ENCODE results near the gene HES1.
"Not testable (repeated sequence)": the region's sequence is repeated elsewhere in the genome, so short reads cannot be mapped to it uniquely, and the experiment has no call there.

Gene HES1

GRCh38 chr3:194148383-194148782 lies 12.4 kb downstream of the HES1 start:
- no peak for TF ChIP-seq POLR2AphosphoS5 (IDR thresholded peaks at IDR 0.05; ENCODE audit: borderline replicate concordance, low read depth, low read length)
- no peak for TF ChIP-seq FOXP2 (optimal IDR thresholded peaks at IDR 0.05; ENCODE audit: control extremely low read depth, extremely low read length, insufficient read depth)
- TF ChIP-seq EZH2 (IDR thresholded peaks at IDR 0.05): no peak
- no peak overlapping the region for H3K4me3 ChIP-seq
- DNase-seq (ENCODE audit: low read depth, low spot score): no peak
- no peaks in the 10 kb centered on the region for H3K36me3 ChIP-seq (ENCODE audit: insufficient read depth, low read length)
- H3K9me3 ChIP-seq (ENCODE audit: low read depth, low read length): no peaks in the 10 kb centered on the region
- no peak overlapping the region for H3K27ac ChIP-seq
- no peak overlapping the region for H3K9ac ChIP-seq (ENCODE audit: insufficient read length)

GRCh38 chr3:194150252-194150934 lies 14.4 kb downstream of the HES1 start:
- no peak for DNase-seq (ENCODE audit: low read depth, low spot score)
- no peak overlapping the region for H3K9ac ChIP-seq (ENCODE audit: insufficient read length)

GRCh38 chr3:194150935-194151302 lies 15.0 kb downstream of the HES1 start:
- not testable (repeated sequence) for H3K4me3 ChIP-seq; DNase-seq (ENCODE audit: low read depth, low spot score); H3K9me3 ChIP-seq (ENCODE audit: low read depth, low read length); H3K9ac ChIP-seq (ENCODE audit: insufficient read length); H3K27ac ChIP-seq; H3K36me3 ChIP-seq (ENCODE audit: insufficient read depth, low read length)

More at GRCh38 chr3:194150252-194150934, 14.4 kb downstream of the HES1 start:
- H3K4me3 ChIP-seq: no peak overlapping the region
- H3K36me3 ChIP-seq (ENCODE audit: insufficient read depth, low read length): no peaks in the 10 kb centered on the region
- H3K9me3 ChIP-seq (ENCODE audit: low read depth, low read length): no peaks in the 10 kb centered on the region
- TF ChIP-seq POLR2AphosphoS5 (IDR thresholded peaks at IDR 0.05; ENCODE audit: borderline replicate concordance, low read depth, low read length): no peak
- TF ChIP-seq FOXP2 (optimal IDR thresholded peaks at IDR 0.05; ENCODE audit: control extremely low read depth, extremely low read length, insufficient read depth): no peak
- no peak for TF ChIP-seq EZH2 (IDR thresholded peaks at IDR 0.05)
- no peak overlapping the region for H3K27ac ChIP-seq

GRCh38 chr3:194154346-194154745 lies 18.4 kb downstream of the HES1 start:
- TF ChIP-seq POLR2AphosphoS5 (IDR thresholded peaks at IDR 0.05; ENCODE audit: borderline replicate concordance, low read depth, low read length) (no peak), FOXP2 (optimal IDR thresholded peaks at IDR 0.05; ENCODE audit: control extremely low read depth, extremely low read length, insufficient read depth) (no peak), EZH2 (IDR thresholded peaks at IDR 0.05) (no peak)

GRCh38 chr3:194156095-194156494 lies 20.1 kb downstream of the HES1 start:
- no peaks in the 10 kb centered on the region for H3K9me3 ChIP-seq (ENCODE audit: low read depth, low read length)
- H3K36me3 ChIP-seq (ENCODE audit: insufficient read depth, low read length): no peaks in the 10 kb centered on the region
- H3K9ac ChIP-seq (ENCODE audit: insufficient read length): no peak overlapping the region
- H3K4me3 ChIP-seq: no peak overlapping the region
- no peak overlapping the region for H3K27ac ChIP-seq
- DNase-seq (ENCODE audit: low read depth, low spot score): no peak
- TF ChIP-seq POLR2AphosphoS5 (IDR thresholded peaks at IDR 0.05; ENCODE audit: borderline replicate concordance, low read depth, low read length) (no peak), FOXP2 (optimal IDR thresholded peaks at IDR 0.05; ENCODE audit: control extremely low read depth, extremely low read length, insufficient read depth) (no peak), EZH2 (IDR thresholded peaks at IDR 0.05) (no peak)

More at GRCh38 chr3:194154346-194154745, 18.4 kb downstream of the HES1 start:
- Histone ChIP-seq H3K9me3 (ENCODE audit: low read depth, low read length) (no peaks in the 10 kb centered on the region), H3K36me3 (ENCODE audit: insufficient read depth, low read length) (no peaks in the 10 kb centered on the region), H3K27ac (no peak overlapping the region), H3K4me3 (no peak overlapping the region), H3K9ac (ENCODE audit: insufficient read length) (no peak overlapping the region)
- no peak for DNase-seq (ENCODE audit: low read depth, low spot score)

GRCh38 chr3:194158942-194159439 lies 23.0 kb downstream of the HES1 start:
- no peak for DNase-seq (ENCODE audit: low read depth, low spot score)
- H3K9me3 ChIP-seq (ENCODE audit: low read depth, low read length): no peaks in the 10 kb centered on the region
- H3K9ac ChIP-seq (ENCODE audit: insufficient read length): no peak overlapping the region
- no peak overlapping the region for H3K27ac ChIP-seq
- no peak overlapping the region for H3K4me3 ChIP-seq
- no peaks in the 10 kb centered on the region for H3K36me3 ChIP-seq (ENCODE audit: insufficient read depth, low read length)
- TF ChIP-seq EZH2 (IDR thresholded peaks at IDR 0.05) (no peak), POLR2AphosphoS5 (IDR thresholded peaks at IDR 0.05; ENCODE audit: borderline replicate concordance, low read depth, low read length) (no peak)

GRCh38 chr3:194160158-194160557 lies 24.2 kb downstream of the HES1 start:
- Histone ChIP-seq H3K4me3 (no peak overlapping the region), H3K9me3 (ENCODE audit: low read depth, low read length) (no peaks in the 10 kb centered on the region), H3K27ac (no peak overlapping the region)

GRCh38 chr3:194161131-194162045 lies 25.4 kb downstream of the HES1 start:
- H3K9me3 ChIP-seq (ENCODE audit: low read depth, low read length): no peaks in the 10 kb centered on the region
- peak overlapping the region; percentile 17 for H3K9ac ChIP-seq (ENCODE audit: insufficient read length)
- no peak for TF ChIP-seq FOXP2 (optimal IDR thresholded peaks at IDR 0.05; ENCODE audit: control extremely low read depth, extremely low read length, insufficient read depth)
- no peak for TF ChIP-seq EZH2 (IDR thresholded peaks at IDR 0.05)
- no peak for TF ChIP-seq POLR2AphosphoS5 (IDR thresholded peaks at IDR 0.05; ENCODE audit: borderline replicate concordance, low read depth, low read length)
- peak overlapping the region; percentile 37; the same call in 1 of the 2 replicates for H3K27ac ChIP-seq
- H3K36me3 ChIP-seq (ENCODE audit: insufficient read depth, low read length): no peaks in the 10 kb centered on the region
- no peak overlapping the region; the same call in 1 of the 2 replicates for H3K4me3 ChIP-seq
- DNase-seq (ENCODE audit: low read depth, low spot score): no peak

More at GRCh38 chr3:194160158-194160557, 24.2 kb downstream of the HES1 start:
- no peak for TF ChIP-seq POLR2AphosphoS5 (IDR thresholded peaks at IDR 0.05; ENCODE audit: borderline replicate concordance, low read depth, low read length)
- no peak for TF ChIP-seq EZH2 (IDR thresholded peaks at IDR 0.05)
- TF ChIP-seq FOXP2 (optimal IDR thresholded peaks at IDR 0.05; ENCODE audit: control extremely low read depth, extremely low read length, insufficient read depth): no peak
- Histone ChIP-seq H3K9ac (ENCODE audit: insufficient read length) (no peak overlapping the region), H3K36me3 (ENCODE audit: insufficient read depth, low read length) (no peaks in the 10 kb centered on the region)
- no peak for DNase-seq (ENCODE audit: low read depth, low spot score)

Data from SK-N-MC (cell line).